A673 (cell line): Measurements from ENCODE around the gene HTD2. TPM values are rescaled to one million over a fixed set of nuclear protein-coding genes. Genes with fewer than 3 reads are reported as not detected.

Experiments used
- BruUV-seq: library from RNA; stranded (reverse); fragments of 400-500 nt; replicated peaks from 2 replicates; lab custom pipeline; 2021; lab: Mats Ljungman, UMichigan
- CTCF ChIA-PET: fragments of 300-600 bp; sonication (Branson Sonifier 250); formaldehyde crosslinking; loops from one replicate; lab custom pipeline; 2022; ENCODE audit warnings: antibody characterized with exemption; lab: Charles Lee
- POLR2A ChIA-PET: fragments of 300-600 bp; sonication (Branson Sonifier 250); formaldehyde crosslinking; loops from one replicate; lab custom pipeline; 2022; ENCODE audit warnings: antibody characterized with exemption; ENCODE audit not compliant: low non-redundant PET; lab: Charles Lee
- DNase-seq: peaks from one replicate; pipeline ENCODE4 v3.0.0-alpha.2; 2015; ENCODE audit warnings: low spot score
- H3K27ac ChIP-seq: fragments of 200-600 bp; sonication (generic); 2 replicates; pipeline ENCODE4 v1.5.1; 2016; ENCODE audit warnings: mixed run types, low read depth, mild to moderate bottlenecking, mixed read lengths, antibody characterized with exemption, low read length; ENCODE audit not compliant: poor library complexity, severe bottlenecking
- H3K27me3 ChIP-seq: fragments of 200-600 bp; sonication (generic); replicated peaks from 2 replicates; pipeline ENCODE4 v1.6.1; 2017; ENCODE audit warnings: mixed run types, low read depth, mild to moderate bottlenecking, mixed read lengths, antibody characterized with exemption, low read length; ENCODE audit not compliant: insufficient read depth, poor library complexity
- H3K36me3 ChIP-seq: fragments of 200-600 bp; sonication (generic); 2 replicates; pipeline ENCODE4 v1.6.1; 2016; ENCODE audit warnings: mixed run types, mild to moderate bottlenecking, mixed read lengths, antibody characterized with exemption, low read length; ENCODE audit not compliant: insufficient read depth, poor library complexity, severe bottlenecking
- H3K4me1 ChIP-seq: fragments of 200-600 bp; sonication (generic); 2 replicates; pipeline ENCODE4 v1.6.1; 2017; ENCODE audit warnings: mixed run types, mild to moderate bottlenecking, mixed read lengths, antibody characterized with exemption, low read length; ENCODE audit not compliant: insufficient read depth, poor library complexity, severe bottlenecking
- H3K4me3 ChIP-seq: fragments of 200-600 bp; sonication (generic); 2 replicates; pipeline ENCODE4 v1.5.1; 2016; ENCODE audit warnings: low read depth, mixed run types, mild to moderate bottlenecking, mixed read lengths, low read length; ENCODE audit not compliant: poor library complexity, severe bottlenecking
- H3K9me3 ChIP-seq: fragments of 200-600 bp; sonication (generic); 2 replicates; pipeline ENCODE4 v1.6.1; 2016; ENCODE audit warnings: mixed run types, low read depth, mild to moderate bottlenecking, mixed read lengths, antibody characterized with exemption, low read length; ENCODE audit not compliant: poor library complexity, severe bottlenecking
- CTCF ChIP-seq: fragments of 300-800, 200-600 bp; sonication (generic); conservative IDR thresholded peaks from 2 replicates; pipeline ENCODE4 v1.5.1; 2017; ENCODE audit warnings: low read depth, mild to moderate bottlenecking, antibody characterized with exemption, low read length, moderate library complexity, mixed read lengths
- EZH2 ChIP-seq: fragments of 200-600 bp; sonication (generic); IDR thresholded peaks from 2 replicates; pipeline ENCODE4 v1.6.1; 2017; ENCODE audit warnings: borderline replicate concordance, low read depth, mild to moderate bottlenecking, mixed read lengths, antibody characterized with exemption, low read length; ENCODE audit not compliant: poor library complexity, severe bottlenecking
- intact Hi-C: fragments of 100-400 bp; cut with micrococcal nuclease; formaldehyde crosslinking; loops from one replicate; pipeline ENCODE4 v1.10.0; 2022; ENCODE audit not compliant: unreplicated experiment
- total RNA-seq: library from RNA; stranded (reverse); gene quantifications from 2 replicates; pipeline ENCODE4 v1.2.3, GENCODE V29; 2021

The HTD2 gene
- total RNA-seq, 1 experiment from 2014 or later = 9.0 TPM

- no TSS peak for BruUV-seq
- no peak for DNase-seq
- no peak overlapping the region for H3K27ac ChIP-seq
- peaks cover 7% of the 10 kb centered on the region for H3K4me1 ChIP-seq
- no peaks in the 10 kb centered on the region for H3K36me3 ChIP-seq
- ChIA-PET POLR2A (no interaction called here), CTCF (no interaction called here)
- no peaks in the 10 kb centered on the region for H3K27me3 ChIP-seq
- intact Hi-C loops = no loop called here
- no peaks in the 10 kb centered on the region for H3K9me3 ChIP-seq
- H3K4me3 ChIP-seq = no peak overlapping the region
- TF ChIP-seq EZH2 = no peak
- no peak for TF ChIP-seq CTCF
These were observed 49.7 kb downstream of the HTD2 start for GRCh38 chr3:58356054-58356453.

DNA sequence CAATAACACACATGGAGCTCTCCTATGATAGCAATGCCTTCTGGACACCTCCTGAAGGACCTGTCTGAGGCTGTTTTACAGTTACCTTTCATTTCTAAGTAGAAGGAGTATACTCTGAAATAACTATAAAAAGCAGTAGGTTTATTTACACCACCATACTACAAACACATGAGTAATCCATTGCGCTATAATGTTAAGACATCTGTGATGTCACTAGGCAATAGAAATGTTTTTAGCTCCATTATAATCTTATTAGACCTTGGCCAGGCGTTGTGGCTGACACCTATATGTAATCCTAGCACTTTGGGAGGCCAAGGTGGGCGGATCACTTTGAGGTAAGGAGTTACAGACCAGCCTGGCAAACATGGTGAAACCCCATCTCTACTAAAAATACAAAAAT, 51.1 kb downstream of the HTD2 start:
- ChIA-PET CTCF (no interaction called here), POLR2A (no interaction called here)
- no peaks in the 10 kb centered on the region for H3K36me3 ChIP-seq
- no peak overlapping the region for H3K27ac ChIP-seq
- no peak overlapping the region for H3K4me3 ChIP-seq
- H3K4me1 ChIP-seq = no peaks in the 10 kb centered on the region
- TF ChIP-seq CTCF (no peak), EZH2 (no peak)
- H3K27me3 ChIP-seq = no peaks in the 10 kb centered on the region
- DNase-seq = no peak
- no TSS peak for BruUV-seq
- intact Hi-C loops = no loop called here
- H3K9me3 ChIP-seq = no peaks in the 10 kb centered on the region

GRCh38 chr3:58358092-58358491, 51.8 kb downstream of the HTD2 start:
- TF ChIP-seq EZH2 = no peak
- TF ChIP-seq CTCF = no peak
- no peak for DNase-seq
- no peaks in the 10 kb centered on the region for H3K4me1 ChIP-seq
- no peaks in the 10 kb centered on the region for H3K36me3 ChIP-seq
- H3K27me3 ChIP-seq = no peaks in the 10 kb centered on the region
- H3K27ac ChIP-seq = no peak overlapping the region
- BruUV-seq = no TSS peak
- ChIA-PET POLR2A (no interaction called here), CTCF (no interaction called here)
- intact Hi-C loops = no loop called here
- no peaks in the 10 kb centered on the region for H3K9me3 ChIP-seq
- no peak overlapping the region for H3K4me3 ChIP-seq
